IMR-90 (cell line): ENCODE results near the gene SLCO3A1. TPM values are rescaled to one million over a fixed set of nuclear protein-coding genes. Genes with fewer than 3 reads are reported as not detected.

ENCODE experiments used
- ATAC-seq: fragments of 200-7000 bp; cut with Tn5 transposase; 2 replicates; pipeline ENCODE4 v1.9.1; 2020; ENCODE audit warnings: low read depth, mild to moderate bottlenecking, moderate library complexity
- BruUV-seq: library from RNA; stranded (reverse); fragments of 400-500 nt; replicated peaks from 2 replicates; lab custom pipeline; 2021; lab: Mats Ljungman, UMichigan
- CTCF ChIA-PET: fragments of 300-600 bp; formaldehyde crosslinking; extraction: SDS; loops from one replicate; lab custom pipeline; 2021; ENCODE audit warnings: antibody characterized with exemption; lab: Yijun Ruan, JAX
- POLR2A ChIA-PET: fragments of 300-600 bp; sonication (Branson Sonifier 250); formaldehyde crosslinking; loops from one replicate; lab custom pipeline; 2022; ENCODE audit warnings: antibody characterized with exemption; ENCODE audit not compliant: unreplicated experiment; lab: Charles Lee
- DNase-seq: peaks from one replicate; pipeline ENCODE4 v3.0.0; 2013
- H2AFZ ChIP-seq: replicated peaks from 2 replicates; pipeline ENCODE3; 2013; ENCODE audit warnings: low read length, mild to moderate bottlenecking; ENCODE audit not compliant: poor library complexity
- H2AK5ac ChIP-seq: 2 replicates; pipeline ENCODE4 v1.6.1; 2013; ENCODE audit warnings: low read depth, low read length, inconsistent platforms
- H2AK9ac ChIP-seq: replicated peaks from 2 replicates; pipeline ENCODE3; 2013; ENCODE audit warnings: mild to moderate bottlenecking, low read depth, low read length, moderate library complexity; ENCODE audit not compliant: poor library complexity
- H2BK120ac ChIP-seq: 2 replicates; pipeline ENCODE4 v1.6.1; 2013; ENCODE audit warnings: low read depth, low read length, inconsistent platforms
- H2BK15ac ChIP-seq: 3 replicates; pipeline ENCODE4 v1.6.1; 2013; ENCODE audit warnings: low read depth, low read length, inconsistent platforms
- H2BK20ac ChIP-seq: 2 replicates; pipeline ENCODE4 v1.6.1; 2013; ENCODE audit warnings: low read depth, mild to moderate bottlenecking, inconsistent platforms, low read length, moderate library complexity
- H2BK5ac ChIP-seq: 2 replicates; pipeline ENCODE4 v1.6.1; 2013; ENCODE audit warnings: mild to moderate bottlenecking, low read depth, low read length, inconsistent platforms; ENCODE audit not compliant: poor library complexity, severe bottlenecking
- H3K14ac ChIP-seq: replicated peaks from 2 replicates; pipeline ENCODE4 v1.6.1; 2013; ENCODE audit warnings: low read depth, low read length, inconsistent platforms
- H3K18ac ChIP-seq: 2 replicates; pipeline ENCODE4 v1.6.1; 2013; ENCODE audit warnings: low read depth, low read length, control low read depth
- H3K23ac ChIP-seq: 2 replicates; pipeline ENCODE4 v1.6.1; 2013; ENCODE audit warnings: low read depth, low read length, inconsistent platforms
- H3K27ac ChIP-seq: 2 replicates; pipeline ENCODE4 v1.5.1; 2013; ENCODE audit warnings: mild to moderate bottlenecking, control low read depth, low read length; ENCODE audit not compliant: insufficient read depth
- H3K27me3 ChIP-seq: 2 replicates; pipeline ENCODE4 v1.6.1; 2013; ENCODE audit warnings: low read length; ENCODE audit not compliant: control insufficient read depth, insufficient read depth
- H3K36me3 ChIP-seq: 2 replicates; pipeline ENCODE4 v1.6.1; 2013; ENCODE audit warnings: low read length, mixed read lengths; ENCODE audit not compliant: control insufficient read depth, insufficient read depth
- H3K4ac ChIP-seq: 2 replicates; pipeline ENCODE4 v1.6.1; 2013; ENCODE audit warnings: low read depth, low read length, inconsistent platforms
- H3K4me1 ChIP-seq: 2 replicates; pipeline ENCODE4 v1.6.1; 2013; ENCODE audit warnings: low read length, mixed read lengths; ENCODE audit not compliant: control insufficient read depth, insufficient read depth
- H3K4me2 ChIP-seq: 2 replicates; pipeline ENCODE4 v1.6.1; 2013; ENCODE audit warnings: low read depth, mild to moderate bottlenecking, control low read depth, low read length, moderate library complexity
- H3K4me3 ChIP-seq: 2 replicates; pipeline ENCODE4 v1.5.1; 2013; ENCODE audit warnings: low read depth, mild to moderate bottlenecking, control low read depth, low read length, moderate library complexity; ENCODE audit not compliant: insufficient read depth
- H3K56ac ChIP-seq: 2 replicates; pipeline ENCODE4 v1.6.1; 2013; ENCODE audit warnings: low read length, inconsistent platforms; ENCODE audit not compliant: insufficient read depth; ENCODE audit errors: extremely low read depth
- H3K79me1 ChIP-seq, 2 experiments: 2 replicates each; pipeline ENCODE4 v1.6.1; 2013; ENCODE audit warnings: low read length in 2 of 2, inconsistent platforms in 1 of 2, low read depth in 1 of 2
- H3K9ac ChIP-seq: 2 replicates; pipeline ENCODE4 v1.6.1; 2013; ENCODE audit warnings: low read depth, low read length, control low read depth
- H3K9me1 ChIP-seq: 2 replicates; pipeline ENCODE4 v1.6.1; 2013; ENCODE audit warnings: low read length, inconsistent platforms; ENCODE audit not compliant: insufficient read depth
- H3K9me3 ChIP-seq: 2 replicates; pipeline ENCODE4 v1.6.1; 2013; ENCODE audit warnings: low read length; ENCODE audit not compliant: control insufficient read depth, insufficient read depth
- H4K20me1 ChIP-seq: 2 replicates; pipeline ENCODE4 v1.6.1; 2013; ENCODE audit warnings: low read length, inconsistent platforms; ENCODE audit not compliant: insufficient read depth
- H4K5ac ChIP-seq: 2 replicates; pipeline ENCODE4 v1.6.1; 2013; ENCODE audit warnings: mild to moderate bottlenecking, low read depth, low read length, control low read depth
- H4K8ac ChIP-seq, 2 experiments: 2 replicates each; pipeline ENCODE4 v1.6.1; 2013; ENCODE audit warnings: low read depth in 2 of 2, low read length in 2 of 2, control low read depth in 1 of 2, inconsistent platforms in 1 of 2
- H4K91ac ChIP-seq: 2 replicates; pipeline ENCODE4 v1.6.1; 2013; ENCODE audit warnings: low read depth, low read length, inconsistent platforms; ENCODE audit not compliant: insufficient read depth
- BHLHE40 ChIP-seq: fragments of 150-350 bp; IDR thresholded peaks from 2 replicates; pipeline ENCODE4 v1.6.1; 2016; ENCODE audit warnings: mild to moderate bottlenecking, low read depth, low read length
- CEBPB ChIP-seq: IDR thresholded peaks from 2 replicates; pipeline ENCODE4 v1.6.1; 2012; ENCODE audit warnings: low read depth, low read length, improper control_type of control experiment
- CHD1 ChIP-seq: IDR thresholded peaks from 2 replicates; pipeline ENCODE4 v1.6.1; 2012; ENCODE audit warnings: low read depth, low read length, improper control_type of control experiment
- CTCF ChIP-seq: conservative IDR thresholded peaks from 2 replicates; pipeline ENCODE4 v1.5.1; 2012; ENCODE audit warnings: mild to moderate bottlenecking, low read depth, low read length, improper control_type of control experiment
- ELK1 ChIP-seq: fragments of 150-350 bp; IDR thresholded peaks from 2 replicates; pipeline ENCODE4 v1.6.1; 2016; ENCODE audit warnings: low read depth, mild to moderate bottlenecking, low read length, moderate library complexity, borderline replicate concordance
- FOS ChIP-seq: fragments of 150-350 bp; IDR thresholded peaks from 2 replicates; pipeline ENCODE4 v1.6.1; 2016; ENCODE audit warnings: low read depth, low read length
- MAFK ChIP-seq: IDR thresholded peaks from 2 replicates; pipeline ENCODE4 v1.6.1; 2012; ENCODE audit warnings: low read depth, low read length, improper control_type of control experiment
- MAZ ChIP-seq: IDR thresholded peaks from 2 replicates; pipeline ENCODE4 v1.6.1; 2012; ENCODE audit warnings: low read depth, mild to moderate bottlenecking, low read length, improper control_type of control experiment, moderate library complexity, borderline replicate concordance
- MXI1 ChIP-seq: IDR thresholded peaks from 2 replicates; pipeline ENCODE4 v1.6.1; 2012; ENCODE audit warnings: low read depth, mild to moderate bottlenecking, low read length, moderate library complexity, borderline replicate concordance
- NFE2L2 ChIP-seq: fragments of 150-350 bp; IDR thresholded peaks from 2 replicates; pipeline ENCODE4 v1.6.1; 2016; ENCODE audit warnings: low read depth, mild to moderate bottlenecking, low read length
- POLR2A ChIP-seq: IDR thresholded peaks from 2 replicates; pipeline ENCODE4 v1.6.1; 2012; ENCODE audit warnings: mild to moderate bottlenecking, low read depth, low read length
- RAD21 ChIP-seq: IDR thresholded peaks from 2 replicates; pipeline ENCODE4 v1.6.1; 2012; ENCODE audit warnings: low read length, improper control_type of control experiment
- RCOR1 ChIP-seq: IDR thresholded peaks from 2 replicates; pipeline ENCODE4 v1.6.1; 2012; ENCODE audit warnings: mild to moderate bottlenecking, low read length, improper control_type of control experiment; ENCODE audit not compliant: insufficient replicate concordance
- RFX5 ChIP-seq: IDR thresholded peaks from 2 replicates; pipeline ENCODE4 v1.8.0; 2012; ENCODE audit warnings: low read depth, mild to moderate bottlenecking, low read length, moderate library complexity
- SMC3 ChIP-seq: fragments of 150-350 bp; IDR thresholded peaks from 2 replicates; pipeline ENCODE4 v1.6.1; 2016; ENCODE audit warnings: low read depth, mild to moderate bottlenecking, antibody characterized with exemption, low read length, moderate library complexity
- WGBS, 2 experiments: methylation state at CpG; one replicate each; pipeline versions ENCODE4 v1.1.5 to v1.1.7; 2013; ENCODE audit warnings: missing lambda C conversion rate in 2 of 2; ENCODE audit not compliant: insufficient read length in 1 of 2; ENCODE audit errors: extremely low coverage in 2 of 2; 5-methylcytosine and 5-hydroxymethylcytosine counted together
- dilution Hi-C: fragments of 300-500 bp; cut with HindIII; formaldehyde crosslinking; loops from one replicate; pipeline ENCODE4 v1.14.3; 2018; ENCODE audit warnings: low sequenced_read_pairs; ENCODE audit not compliant: unreplicated experiment
- in situ Hi-C: fragments of 300-500 bp; cut with MboI; formaldehyde crosslinking; loops from 3 replicates; pipeline ENCODE4 v1.14.3; 2019; ENCODE audit warnings: low sequenced_read_pairs, inconsistent platforms, mixed read lengths
- intact Hi-C: fragments of 100-400 bp; cut with micrococcal nuclease; formaldehyde crosslinking; loops from 2 replicates; pipeline ENCODE4 v1.10.0; 2022
- polyA plus RNA-seq, 3 experiments: library from polyadenylated mRNA; depleted of rRNA; stranded (reverse); fragments of >200 nt; gene quantifications; 2 replicates each; pipeline ENCODE4 v1.2.3, GENCODE V29; 2012; ENCODE audit warnings: low replicate concordance in 1 of 3
- total RNA-seq: library from RNA; depleted of rRNA; stranded (reverse); fragments of >200 nt; gene quantifications from 2 replicates; pipeline ENCODE4 v1.2.3, GENCODE V29; 2012
- TF ChIP-seq, protein P1 (sequence below): fragments of 150-350 bp; IDR thresholded peaks from 2 replicates; pipeline ENCODE4 v1.6.1; 2017; ENCODE audit warnings: mild to moderate bottlenecking, antibody characterized with exemption, low read length, low read depth

SLCO3A1 gene
- total and polyA plus RNA-seq, 2 of the 4 experiments (the other 2 are of a cell fraction), result 4.7 to 8.1 TPM

DNA sequence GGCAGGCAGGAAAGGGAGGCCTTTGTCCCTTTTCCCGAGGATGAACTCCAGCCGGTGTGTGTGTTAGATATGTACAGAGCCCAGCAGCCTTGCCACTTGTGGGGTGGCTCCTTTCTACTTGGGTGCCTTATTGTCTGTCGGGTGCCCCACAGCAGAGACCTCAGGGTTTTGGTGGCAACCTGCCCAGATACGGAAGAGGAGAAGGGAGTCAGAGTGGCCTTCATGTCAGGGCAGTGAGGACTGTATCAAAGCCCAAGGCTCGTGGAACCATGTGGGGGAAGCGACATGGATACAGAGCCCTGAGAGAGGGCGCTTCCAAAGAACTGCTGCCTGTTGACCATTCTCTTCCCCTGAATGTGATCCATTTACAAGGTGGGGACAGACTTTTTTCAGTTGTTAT lies 166.2 kb downstream of the SLCO3A1 start:
- in situ Hi-C loops (no loop called here), intact Hi-C loops (no loop called here), dilution Hi-C loops (no loop called here)
- Histone ChIP-seq H3K9me1 (no peaks in the 10 kb centered on the region), H4K8ac (no peak overlapping the region), H3K27ac (no peak overlapping the region), H2AFZ (no peak overlapping the region), H4K5ac (no peak overlapping the region), H2BK120ac (no peak overlapping the region), H3K27me3 (no peaks in the 10 kb centered on the region), H2AK9ac (no peak overlapping the region), H4K20me1 (no peaks in the 10 kb centered on the region), H3K56ac (no peak overlapping the region), H3K14ac (no peak overlapping the region), H3K18ac (no peak overlapping the region), H3K4me2 (no peak overlapping the region), H2BK5ac (no peak overlapping the region), H4K91ac (no peak overlapping the region), H3K23ac (no peak overlapping the region), H3K9ac (no peak overlapping the region), H3K4me1 (no peaks in the 10 kb centered on the region), H2BK15ac (no peak overlapping the region), H3K4me3 (no peak overlapping the region), H3K36me3 (no peaks in the 10 kb centered on the region), H2BK20ac (no peak overlapping the region), H2AK5ac (no peak overlapping the region), H3K4ac (no peak overlapping the region), H3K79me1 (no peaks in the 10 kb centered on the region), H3K9me3 (no peaks in the 10 kb centered on the region; the same call in 1 of the 2 replicates)
- CTCF ChIA-PET, result no interaction called here
- no peak for ATAC-seq
- POLR2A ChIA-PET, result no interaction called here
- DNase-seq, result no peak
- TF ChIP-seq BHLHE40, result no peak
- TF ChIP-seq CTCF, result no peak
- no peak for TF ChIP-seq MXI1
- no peak for TF ChIP-seq FOS
- no peak for TF ChIP-seq CEBPB
- TF ChIP-seq MAFK, result no peak
- no peak for TF ChIP-seq POLR2A
- no peak for TF ChIP-seq SMC3
- no peak for TF ChIP-seq RAD21
- no peak for TF ChIP-seq ELK1
- TF ChIP-seq RCOR1, result no peak
- TF ChIP-seq, protein P1, sequence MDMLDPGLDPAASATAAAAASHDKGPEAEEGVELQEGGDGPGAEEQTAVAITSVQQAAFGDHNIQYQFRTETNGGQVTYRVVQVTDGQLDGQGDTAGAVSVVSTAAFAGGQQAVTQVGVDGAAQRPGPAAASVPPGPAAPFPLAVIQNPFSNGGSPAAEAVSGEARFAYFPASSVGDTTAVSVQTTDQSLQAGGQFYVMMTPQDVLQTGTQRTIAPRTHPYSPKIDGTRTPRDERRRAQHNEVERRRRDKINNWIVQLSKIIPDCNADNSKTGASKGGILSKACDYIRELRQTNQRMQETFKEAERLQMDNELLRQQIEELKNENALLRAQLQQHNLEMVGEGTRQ, result no peak
- TF ChIP-seq CHD1, result no peak
- TF ChIP-seq MAZ, result no peak
- no peak for TF ChIP-seq NFE2L2
- TF ChIP-seq RFX5, result no peak
- no TSS peak for BruUV-seq
- no CpG with 5 or more reads among the region's 7 CpGs for WGBS, 2 experiments
